H1 (cell line): ENCODE results near the gene MIER1. TPM values are rescaled to one million over a fixed set of nuclear protein-coding genes. Genes with fewer than 3 reads are reported as not detected.

Experiments
- CHD7 ChIP-seq: fragments of 300-600 bp; sonication (generic); IDR thresholded peaks from 2 replicates; pipeline ENCODE4 v1.7.1; 2012; ENCODE audit warnings: low read length, moderate library complexity, mild to moderate bottlenecking, inconsistent platforms; ENCODE audit not compliant: insufficient replicate concordance
- CTBP2 ChIP-seq: IDR thresholded peaks from 2 replicates; pipeline ENCODE4 v1.7.0; 2011; ENCODE audit warnings: borderline replicate concordance, mild to moderate bottlenecking, moderate library complexity, mixed read lengths, low read length; ENCODE audit not compliant: insufficient read depth, insufficient read length
- EP300 ChIP-seq, 2 experiments: IDR thresholded peaks; 1 replicate in 1 of 2; 2 replicates in 1 of 2; pipeline ENCODE4 v1.6.1; 2011 to 2012; ENCODE audit warnings: low read depth in 2 of 2, low read length in 2 of 2, mild to moderate bottlenecking in 2 of 2, borderline replicate concordance in 1 of 2, inconsistent platforms in 1 of 2, moderate library complexity in 1 of 2
- HDAC2 ChIP-seq, 2 experiments: fragments of 300-600 bp in 1 of 2; sonication (generic) in 1 of 2; IDR thresholded peaks; 2 replicates each; pipeline ENCODE4 v1.6.1; 2011 to 2012; ENCODE audit warnings: low read depth in 2 of 2, low read length in 2 of 2, mild to moderate bottlenecking in 2 of 2, moderate library complexity in 2 of 2, borderline replicate concordance in 1 of 2, inconsistent platforms in 1 of 2
- RFX5 ChIP-seq: IDR thresholded peaks from 2 replicates; pipeline ENCODE4 v1.6.1; 2011; ENCODE audit warnings: low read depth, low read length, improper control_type of control experiment, borderline replicate concordance
- SAP30 ChIP-seq: fragments of 300-600 bp; sonication (generic); IDR thresholded peaks from 2 replicates; pipeline ENCODE4 v1.7.1; 2012; ENCODE audit warnings: low read length, moderate library complexity, mild to moderate bottlenecking, inconsistent platforms; ENCODE audit not compliant: insufficient read depth, insufficient replicate concordance
- SIRT6 ChIP-seq: IDR thresholded peaks from one replicate; pipeline ENCODE4 v1.7.1; 2012; ENCODE audit warnings: low read length, inconsistent platforms
- polyA plus RNA-seq, 7 experiments: library from polyadenylated mRNA; depleted of rRNA in 3 of 7; stranded (reverse) in 5 of 7; unstranded in 2 of 7; fragments of >200 nt in 5 of 7; fragments of 200-250 nt in 2 of 7; gene quantifications; 1 replicate in 5 of 7; 2 replicates in 1 of 7; 4 replicates in 1 of 7; pipeline versions ENCODE4 v1.2.1 to v1.2.3, GENCODE V29; 2011 to 2013; ENCODE audit warnings: missing spikeins in 2 of 7, mixed read lengths in 2 of 7
- total RNA-seq: library from RNA; stranded (reverse); fragmentation: NEBNext Ultra II Directional; extraction: Animal tissue kit (Norgen Biotek cat#: 25700); gene quantifications from 2 replicates; pipeline ENCODE4 v1.2.1, GENCODE V29; 2021

MIER1 gene
- total and polyA plus RNA-seq, 2 of the 8 experiments (the other 6 are each of a cell fraction or from before 2014, with no cell fraction given) = 5.2 to 33.5 TPM

GRCh38 chr1:67005068-67005467 is 80.3 kb downstream of the MIER1 start (continued):
- TF ChIP-seq CHD7 (no peak), HDAC2 (IDR thresholded peaks at IDR 0.05; ENCODE audit: borderline replicate concordance in 1 of 2, low read depth in 2 of 2, low read length in 2 of 2) (no peak), SAP30 (no peak), EP300 (IDR thresholded peaks at IDR 0.05; ENCODE audit: borderline replicate concordance in 1 of 2, low read depth in 2 of 2, low read length in 2 of 2) (no peak), RFX5 (no peak), CTBP2 (no peak), SIRT6 (no peak)
